ENCODE measurements around the gene AZIN2.
"Not testable (repeated sequence)": the region's sequence is repeated elsewhere in the genome, so short reads cannot be mapped to it uniquely, and the experiment has no call there.

AZIN2 gene

DNA sequence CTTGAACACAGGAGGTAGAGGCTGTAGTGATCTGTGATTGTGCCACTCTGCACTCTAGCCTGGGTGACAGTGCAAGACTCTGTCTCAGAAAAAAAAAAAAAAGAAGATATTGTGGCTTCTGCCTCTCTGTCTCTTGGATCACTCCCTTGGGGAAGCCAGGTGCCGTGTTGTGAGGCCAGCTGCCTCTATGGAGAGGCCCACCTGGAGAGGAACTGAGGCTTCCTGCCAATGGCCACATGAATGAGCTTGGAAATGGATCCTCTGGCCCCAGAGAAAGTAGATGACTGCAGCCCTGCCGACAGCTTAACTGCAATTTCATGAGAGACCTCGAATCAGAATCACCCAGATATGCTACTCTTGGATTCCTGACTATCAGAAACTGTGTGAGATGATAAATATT is 24.5 kb upstream of the AZIN2 start:
- no peak for DNase-seq (ENCODE audit: extremely low read depth in 1 of 2, low read depth in 1 of 2)

DNA sequence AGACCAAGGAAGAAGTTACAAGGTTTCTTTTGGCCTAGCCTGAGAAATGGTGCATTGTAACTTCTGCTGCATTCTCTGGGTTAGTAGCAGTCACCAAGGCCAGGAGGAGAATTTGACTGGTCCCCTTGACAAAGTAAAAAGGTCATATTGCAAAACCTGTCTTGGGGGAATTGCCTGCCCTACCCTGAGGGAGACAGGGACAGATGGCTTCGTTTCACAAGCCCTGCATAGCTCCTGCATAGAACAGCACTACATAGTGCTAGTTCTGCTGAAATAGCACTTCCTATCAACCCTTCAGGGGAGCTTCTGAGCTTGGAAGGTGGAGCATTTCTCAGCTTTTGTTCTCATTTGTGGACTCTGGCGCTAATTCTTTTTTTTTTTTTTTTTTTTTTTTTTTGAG is 23.9 kb upstream of the AZIN2 start:
- DNase-seq (ENCODE audit: extremely low read depth in 1 of 2, low read depth in 1 of 2), result no peak

DNA sequence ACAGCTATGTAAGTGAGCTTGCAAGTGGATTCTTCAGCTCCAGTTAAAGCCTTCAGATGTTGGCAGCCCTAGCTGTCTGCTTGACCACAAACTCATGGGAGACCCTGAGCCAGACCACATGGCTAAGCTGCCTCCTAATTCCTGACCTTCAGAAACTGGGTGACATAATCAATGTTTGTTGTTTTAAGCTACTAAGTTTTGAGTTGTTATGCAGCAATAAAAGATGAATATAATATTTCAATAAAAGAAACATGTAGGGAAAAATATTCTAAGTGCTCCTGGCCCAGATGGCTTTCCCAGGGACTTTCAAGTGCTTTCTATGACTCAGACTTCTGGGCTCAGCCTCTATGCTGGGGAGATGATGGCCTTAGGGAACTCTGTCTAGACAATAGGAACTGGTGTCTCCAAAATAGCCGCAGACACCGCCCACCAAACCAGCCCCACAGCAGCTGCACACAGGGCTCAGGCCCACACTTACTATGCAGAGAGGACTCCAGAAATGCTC is 20.3 kb upstream of the AZIN2 start:
- DNase-seq (ENCODE audit: extremely low read depth in 1 of 2, low read depth in 1 of 2), result no peak

DNA sequence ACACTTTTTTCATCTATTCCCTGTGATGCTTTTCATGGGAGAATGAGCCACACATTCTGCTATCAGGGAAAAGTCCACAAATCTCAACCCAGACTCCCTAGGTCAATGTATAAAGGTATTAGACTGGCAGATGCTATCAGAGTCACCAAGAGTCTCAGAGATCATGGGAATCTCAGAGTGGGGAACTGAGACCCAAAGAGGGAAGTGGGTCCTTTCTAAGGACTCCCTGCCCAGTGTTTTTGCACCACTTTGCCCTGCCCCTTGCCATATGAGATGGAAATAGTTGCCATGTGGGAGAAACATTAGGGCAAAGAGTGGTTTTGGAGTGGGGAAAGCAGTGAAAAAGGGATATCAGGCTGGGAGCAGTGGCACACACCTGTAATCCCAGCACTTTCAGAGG is 19.1 kb upstream of the AZIN2 start:
- no peak for DNase-seq (ENCODE audit: extremely low read depth in 1 of 2, low read depth in 1 of 2)

DNA sequence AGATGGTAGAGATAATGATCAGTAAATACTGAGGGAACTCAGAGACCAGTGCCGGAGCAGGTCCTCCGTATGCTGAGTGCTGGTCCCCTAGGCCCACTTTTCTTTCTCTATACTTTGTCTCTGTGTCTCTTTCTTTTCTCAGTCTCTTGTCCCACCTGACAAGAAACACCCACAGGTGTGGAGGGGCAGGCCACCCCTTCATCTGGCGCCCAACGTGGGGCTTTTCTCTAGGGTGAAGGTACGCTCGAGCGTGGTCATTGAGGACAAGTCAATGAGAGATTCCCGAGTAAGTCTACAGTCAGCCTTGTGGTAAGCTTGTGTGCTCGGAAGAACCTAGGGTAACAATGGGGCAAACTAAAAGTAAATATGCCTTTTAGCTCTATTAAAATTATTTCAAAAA is 16.7 kb upstream of the AZIN2 start:
- not testable (repeated sequence) for DNase-seq (ENCODE audit: extremely low read depth in 1 of 2, low read depth in 1 of 2)

DNA sequence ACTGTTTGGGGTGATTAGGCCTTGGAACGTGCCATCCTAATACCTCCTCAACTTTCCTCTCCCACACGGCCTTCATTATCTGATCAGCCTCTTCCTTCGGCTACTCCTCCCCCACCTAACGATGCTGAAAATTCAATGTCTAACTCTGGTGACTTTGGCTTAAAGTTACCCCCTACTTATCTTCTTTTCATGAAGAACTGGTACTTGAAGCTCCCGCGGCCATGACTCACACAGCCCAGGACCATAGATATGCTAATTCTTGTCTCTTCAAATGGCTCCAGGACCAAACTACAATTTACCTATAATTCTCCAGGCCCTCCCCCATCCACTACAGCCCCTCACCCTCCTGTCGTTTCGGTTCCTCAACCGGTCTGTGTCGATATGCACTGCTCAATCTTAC is 15.7 kb upstream of the AZIN2 start:
- no peak for DNase-seq (ENCODE audit: extremely low read depth in 1 of 2, low read depth in 1 of 2)

DNA sequence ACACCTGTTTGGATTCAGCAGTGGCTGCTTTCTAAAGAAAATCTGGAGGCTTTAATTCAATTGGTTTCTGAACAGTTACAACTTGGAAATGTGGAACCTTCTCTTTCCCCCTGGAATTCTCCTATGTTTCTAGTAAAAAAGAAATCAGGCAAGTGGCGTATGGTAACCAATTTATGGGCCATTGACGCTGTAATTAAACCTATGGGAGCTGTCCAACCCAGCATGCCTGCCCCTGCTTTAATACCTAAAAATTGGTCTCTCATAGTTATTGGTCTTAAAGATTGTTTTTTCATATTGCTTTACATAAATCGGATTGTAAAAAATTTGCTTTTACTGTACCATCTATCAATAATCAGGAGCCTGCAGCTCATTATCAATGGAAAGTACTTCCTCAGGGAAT is 14.5 kb upstream of the AZIN2 start:
- DNase-seq (ENCODE audit: extremely low read depth in 1 of 2, low read depth in 1 of 2), result not testable (repeated sequence)

DNA sequence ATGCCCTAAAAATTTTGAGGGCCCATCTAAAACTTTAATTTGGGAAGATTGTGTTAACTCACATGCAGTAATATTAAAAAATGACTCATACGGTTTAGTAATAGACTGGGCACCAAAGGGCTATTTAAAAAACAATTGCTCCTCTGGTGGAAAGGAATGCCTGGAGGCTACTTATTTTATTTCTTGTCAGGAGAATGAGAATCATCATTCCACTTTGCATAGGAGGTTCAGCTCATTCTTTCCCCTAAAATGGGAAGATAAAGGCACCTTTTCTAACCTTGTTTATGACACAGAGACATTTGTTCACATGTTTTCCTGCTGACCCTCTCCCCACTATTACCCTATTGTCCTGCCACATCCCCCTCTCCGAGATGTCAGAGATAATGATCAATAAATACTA is 12.8 kb upstream of the AZIN2 start:
- DNase-seq (ENCODE audit: extremely low read depth in 1 of 2, low read depth in 1 of 2), result not testable (repeated sequence)

DNA sequence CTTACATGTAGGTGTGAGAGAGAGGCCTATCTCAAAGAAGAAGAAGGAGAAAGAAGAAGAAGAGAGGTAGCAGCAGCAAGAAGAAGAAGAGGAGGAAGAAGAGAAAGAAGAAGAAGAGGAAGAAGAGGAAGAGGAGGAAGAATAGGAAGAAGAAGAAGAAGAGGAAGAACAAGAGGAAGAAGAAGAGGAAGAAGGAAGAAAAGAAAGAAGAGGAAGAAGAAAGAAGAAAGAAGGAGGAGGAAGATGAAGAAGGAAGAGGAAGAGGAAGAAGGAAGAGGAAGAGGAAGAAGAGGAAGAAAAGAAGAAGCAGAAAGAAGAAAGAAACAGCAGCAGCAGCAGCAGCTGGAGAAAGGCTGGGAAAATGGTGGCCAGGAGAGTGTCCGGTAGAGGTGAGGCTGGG is 10.3 kb upstream of the AZIN2 start:
- DNase-seq (ENCODE audit: extremely low read depth in 1 of 2, low read depth in 1 of 2), result no peak

DNA sequence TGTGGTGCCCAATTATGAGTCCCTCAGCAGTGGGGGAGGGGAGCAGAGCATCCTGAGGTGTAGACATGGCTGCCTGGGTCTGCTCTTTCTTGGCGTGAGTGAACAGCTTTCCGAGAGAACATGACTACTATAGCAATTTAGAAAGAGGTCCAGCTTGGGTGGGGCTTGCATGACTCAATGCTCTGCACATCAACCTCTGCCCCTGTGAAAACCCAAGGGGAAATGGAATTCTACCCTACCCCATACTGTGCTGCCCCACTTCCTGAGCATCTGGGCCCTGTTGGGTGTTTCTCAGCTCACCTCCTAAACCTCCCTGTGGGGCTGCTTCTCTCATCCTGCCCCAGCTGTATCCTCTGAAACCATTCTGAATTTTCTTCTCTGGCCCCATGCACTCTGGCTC is 8.2 kb upstream of the AZIN2 start:
- no peak for DNase-seq (ENCODE audit: extremely low read depth in 1 of 2, low read depth in 1 of 2)

DNA sequence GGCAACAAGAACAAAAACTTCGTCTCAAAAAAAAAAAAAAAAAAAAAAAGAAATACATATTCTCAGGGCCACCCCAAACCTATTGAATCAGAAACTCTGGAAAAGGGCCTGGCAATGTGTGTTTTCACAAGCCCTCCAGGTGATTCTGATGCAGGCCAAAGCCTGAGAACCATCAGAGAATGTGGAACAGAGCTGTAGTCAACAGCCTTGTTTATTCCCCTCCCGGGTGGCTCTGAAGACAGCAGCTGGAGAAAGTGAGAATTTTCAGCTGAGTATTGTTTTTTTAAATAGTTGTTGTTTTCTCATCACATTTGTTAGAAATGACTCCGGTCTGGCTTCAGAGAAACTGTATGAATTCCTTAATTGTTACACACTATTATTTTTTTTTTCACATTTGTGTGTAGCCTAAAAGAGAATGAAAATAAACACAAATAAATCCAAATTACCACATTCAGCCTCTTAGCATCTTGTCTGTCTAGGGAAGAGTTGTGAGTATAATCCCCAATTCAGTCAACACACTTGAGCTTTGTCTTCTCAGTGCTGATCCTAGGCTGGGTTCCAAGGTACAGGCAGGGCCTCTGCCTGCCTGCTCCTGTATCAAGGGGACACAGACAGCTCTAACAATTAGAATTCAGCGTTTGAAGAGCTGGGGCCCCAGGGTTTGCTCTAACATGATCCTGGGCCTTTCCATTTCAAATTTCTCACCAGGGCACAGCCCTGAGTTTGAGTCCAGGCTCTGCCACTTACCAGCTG is 6.6 kb upstream of the AZIN2 start:
- no peak for DNase-seq (ENCODE audit: extremely low read depth in 1 of 2, low read depth in 1 of 2)

DNA sequence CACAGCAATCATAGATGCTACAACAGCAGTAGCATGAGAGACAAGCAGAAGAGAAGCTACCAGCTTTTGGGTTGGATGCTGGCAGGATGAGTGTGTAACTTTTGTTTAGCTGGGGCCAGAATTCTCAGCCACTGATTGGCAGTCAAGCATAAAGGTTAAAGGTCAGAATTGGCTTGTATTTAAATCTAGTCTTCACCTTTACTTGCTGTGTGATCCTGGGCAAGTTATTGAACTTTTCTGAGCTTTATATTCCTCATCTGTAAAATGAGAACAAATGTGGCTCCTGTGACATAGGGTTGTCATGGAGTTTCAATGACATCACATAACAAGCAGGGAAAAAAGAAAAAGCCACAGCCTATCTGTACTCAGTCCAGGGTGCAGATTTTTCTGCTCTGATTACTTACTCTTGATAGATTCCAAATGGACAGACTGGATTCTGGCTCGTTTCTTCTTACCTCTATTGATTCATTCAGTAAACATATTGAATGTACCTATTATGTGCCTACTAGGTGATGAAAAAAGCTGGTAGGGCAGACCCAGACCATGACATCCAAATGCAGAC is 2.8 kb upstream of the AZIN2 start:
- no peak for DNase-seq (ENCODE audit: extremely low read depth in 1 of 2, low read depth in 1 of 2)

DNA sequence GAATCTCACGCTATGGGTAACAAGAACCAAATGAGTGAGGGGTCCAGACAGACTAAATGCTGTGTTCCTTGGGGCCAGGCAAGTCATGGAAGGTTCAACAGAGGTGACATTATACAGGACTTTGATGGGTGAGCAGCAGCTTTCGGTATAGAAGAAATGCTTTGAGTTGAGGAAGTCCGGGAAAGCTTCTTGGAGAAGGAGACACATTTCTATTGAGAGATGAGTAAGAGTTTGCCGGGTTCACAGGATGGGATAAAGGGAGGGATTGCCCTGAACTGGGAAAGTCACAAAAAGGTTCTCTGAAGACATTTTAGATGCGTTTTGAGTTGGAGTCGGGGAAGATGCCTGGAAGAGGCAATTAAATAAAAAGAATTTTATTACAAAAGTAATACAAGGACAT is 580 bp upstream of the AZIN2 start:
- no peak for DNase-seq (ENCODE audit: extremely low read depth in 1 of 2, low read depth in 1 of 2)

DNA sequence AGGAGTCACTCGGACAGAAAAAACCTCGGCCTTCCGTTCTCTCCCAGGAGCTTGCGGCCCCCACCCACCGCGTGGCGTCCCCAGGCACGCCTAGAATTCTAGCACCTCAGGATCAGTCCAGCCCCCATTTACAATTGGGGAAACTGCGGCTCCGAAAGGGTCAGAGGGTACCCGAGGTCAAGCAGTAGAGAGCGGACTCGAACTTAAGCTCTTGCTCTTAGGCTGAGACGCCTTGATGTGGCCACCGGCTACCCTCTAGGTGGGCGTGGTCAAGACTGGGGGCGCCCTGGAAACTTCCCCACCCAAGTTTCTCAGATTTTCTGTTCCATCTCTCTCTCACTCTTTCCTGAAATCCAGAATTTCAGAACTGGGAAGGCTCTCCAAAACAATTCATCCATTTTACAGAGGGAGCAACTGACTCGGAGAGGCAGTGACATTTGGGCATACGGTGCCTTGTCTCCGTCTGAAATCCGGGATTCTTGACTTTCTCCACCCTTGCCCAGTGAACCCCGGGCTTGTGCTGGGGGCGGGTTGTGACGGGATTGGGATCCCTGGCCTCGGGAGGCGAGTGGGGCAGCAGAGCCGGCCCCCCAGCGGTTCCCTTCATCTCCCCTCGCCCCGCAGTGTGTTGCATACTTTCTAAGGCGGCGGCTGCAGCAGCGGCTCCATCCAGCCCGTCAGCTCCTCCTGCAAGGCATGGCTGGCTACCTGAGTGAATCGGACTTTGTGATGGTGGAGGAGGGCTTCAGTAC is 777 bp downstream of the AZIN2 start:
- no peak for DNase-seq (ENCODE audit: extremely low read depth in 1 of 2, low read depth in 1 of 2)

DNA sequence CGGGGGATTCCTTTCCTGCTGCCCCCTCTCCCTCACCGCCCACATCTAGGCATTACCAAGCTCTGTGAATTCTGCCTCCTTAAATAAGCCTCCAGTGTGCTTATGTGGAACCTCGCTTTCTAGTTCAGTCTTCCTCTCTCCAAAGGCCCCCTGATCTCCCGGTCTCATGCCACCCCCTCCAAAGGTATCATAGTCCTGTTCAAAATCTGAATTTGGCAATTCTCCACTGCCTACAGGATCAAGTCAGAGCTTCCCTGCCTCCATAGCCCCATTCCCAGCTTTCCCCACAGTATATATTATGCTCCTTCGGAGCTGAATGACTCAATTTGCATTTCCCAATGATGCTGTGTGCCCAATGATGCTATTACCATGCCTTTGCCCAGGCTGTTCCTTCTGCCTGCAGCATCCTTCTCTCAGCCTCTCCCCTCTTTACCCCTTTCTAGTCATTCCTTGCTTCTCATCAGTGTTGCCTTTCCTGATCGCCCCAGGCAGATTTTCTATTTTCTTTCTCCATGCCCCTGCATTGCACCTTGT is 1.7 kb downstream of the AZIN2 start:
- DNase-seq (ENCODE audit: extremely low read depth in 1 of 2, low read depth in 1 of 2), result no peak

DNA sequence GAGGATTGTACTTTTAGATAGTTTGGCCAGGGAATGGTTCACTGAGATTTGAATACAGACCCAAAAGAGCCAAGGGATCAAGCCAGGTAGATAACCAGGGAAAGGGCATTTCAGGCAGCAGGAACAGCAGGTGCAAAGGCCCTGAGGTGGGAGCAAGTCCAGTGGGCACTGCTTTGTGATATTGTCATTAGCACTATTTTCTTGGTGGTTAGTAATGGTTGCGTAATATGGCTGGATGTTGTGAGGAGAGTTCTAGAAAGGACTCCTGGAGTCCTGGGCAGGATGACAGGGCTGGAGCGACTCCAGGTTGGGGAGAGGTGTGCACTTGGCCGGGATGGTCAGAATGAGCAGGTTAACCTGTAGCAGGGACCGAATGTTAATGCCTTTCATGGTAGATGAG is 4.4 kb downstream of the AZIN2 start:
- DNase-seq (ENCODE audit: extremely low read depth in 1 of 2, low read depth in 1 of 2), result no peak

DNA sequence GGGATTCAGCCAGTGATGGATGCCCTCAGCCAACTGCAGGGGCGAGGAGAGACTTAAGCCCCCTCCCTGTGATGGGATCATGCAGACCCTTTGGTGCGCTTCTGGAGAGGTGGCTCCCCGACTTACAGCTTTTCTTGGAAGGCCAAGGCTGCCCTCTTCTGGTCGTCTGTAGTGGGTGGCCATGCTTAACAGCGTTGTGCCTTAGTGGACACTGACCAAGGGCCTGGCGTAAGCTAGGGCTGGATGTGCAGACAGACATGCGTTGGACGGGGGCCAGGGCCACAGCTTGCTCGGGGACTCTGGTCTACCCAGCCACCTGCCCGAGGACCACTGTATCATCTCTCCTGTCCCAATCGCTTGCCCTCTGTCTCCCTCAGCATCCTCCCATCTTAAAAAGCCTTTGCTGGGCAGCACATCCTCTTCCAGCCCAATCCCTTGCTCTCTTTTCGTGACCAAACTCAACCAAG is 5.5 kb downstream of the AZIN2 start:
- DNase-seq (ENCODE audit: extremely low read depth in 1 of 2, low read depth in 1 of 2), result no peak

DNA sequence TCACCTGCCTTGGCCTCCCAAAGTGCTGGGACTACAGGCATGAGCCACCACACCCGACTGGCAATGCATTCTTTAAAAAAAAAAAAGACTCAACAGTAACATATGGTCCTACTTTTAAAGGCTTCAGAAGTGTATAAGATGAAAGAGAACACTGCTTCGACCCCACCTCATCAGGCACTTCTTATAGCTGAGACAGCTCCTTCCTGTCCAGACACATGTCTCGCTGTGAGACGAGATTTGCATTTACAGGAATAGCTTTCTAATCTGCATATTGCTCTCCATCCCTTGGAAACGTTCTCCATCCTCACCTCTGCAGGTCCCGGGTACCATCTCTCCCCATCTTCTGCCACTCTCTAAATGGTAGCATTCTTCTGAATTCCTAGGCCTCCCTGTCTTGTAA is 6.7 kb downstream of the AZIN2 start:
- no peak for DNase-seq (ENCODE audit: extremely low read depth in 1 of 2, low read depth in 1 of 2)

DNA sequence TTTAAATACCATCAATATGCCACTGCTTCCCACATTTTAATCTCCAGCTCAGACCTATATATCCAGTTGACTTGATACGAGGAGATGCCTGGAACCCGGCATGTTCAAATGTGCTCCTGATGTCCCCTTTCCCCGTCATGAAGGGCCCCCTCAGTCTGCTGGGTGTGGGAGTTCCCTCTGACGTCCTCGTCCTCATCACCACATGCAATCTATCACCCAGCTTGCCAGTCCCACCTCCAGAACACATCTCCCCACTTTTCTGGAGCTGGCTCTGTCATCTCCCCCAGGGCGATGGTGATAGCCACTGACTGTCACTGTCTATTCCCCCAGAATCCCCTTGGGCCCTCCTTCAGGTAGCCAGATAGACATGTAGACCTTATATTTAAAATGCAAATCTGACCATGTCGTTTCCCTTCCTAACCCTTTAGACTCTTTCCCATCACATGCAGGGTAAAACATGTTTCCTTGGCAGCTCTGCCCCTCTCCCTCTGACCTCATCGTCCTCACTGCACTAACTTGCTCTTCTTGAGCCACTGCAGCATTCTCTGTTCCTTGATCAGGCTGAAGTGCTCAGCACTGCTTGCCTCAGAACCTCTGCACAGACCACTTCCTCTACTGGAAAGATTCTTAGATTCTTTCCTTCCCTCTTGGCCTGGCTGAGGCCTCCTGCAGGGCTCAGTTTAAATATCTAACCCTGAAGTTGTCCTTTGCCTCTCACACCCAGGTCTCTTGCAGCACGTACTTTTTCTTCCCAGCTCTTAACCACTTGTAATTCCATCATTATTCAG is 7.4 kb downstream of the AZIN2 start:
- no peak for DNase-seq (ENCODE audit: extremely low read depth in 1 of 2, low read depth in 1 of 2)

DNA sequence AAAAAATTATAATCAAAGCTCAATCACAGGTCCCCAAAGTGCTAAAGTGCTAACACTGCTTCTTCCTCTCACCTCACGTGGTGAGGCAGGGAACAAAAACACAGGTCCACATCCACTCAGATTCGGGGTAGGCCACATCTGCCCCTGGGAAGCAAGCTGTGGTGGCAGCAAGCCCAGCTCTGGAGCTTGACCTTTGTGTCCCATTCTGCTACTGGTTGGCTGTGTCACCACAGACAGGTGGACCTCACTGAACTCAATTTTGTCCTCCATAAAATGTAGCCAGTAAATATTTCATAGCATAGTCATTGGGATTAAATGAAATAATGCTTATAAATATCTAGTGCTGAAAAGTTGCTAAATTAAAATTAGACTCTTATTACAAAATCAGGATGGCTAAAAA is 8.5 kb downstream of the AZIN2 start:
- no peak for DNase-seq (ENCODE audit: extremely low read depth in 1 of 2, low read depth in 1 of 2)

DNA sequence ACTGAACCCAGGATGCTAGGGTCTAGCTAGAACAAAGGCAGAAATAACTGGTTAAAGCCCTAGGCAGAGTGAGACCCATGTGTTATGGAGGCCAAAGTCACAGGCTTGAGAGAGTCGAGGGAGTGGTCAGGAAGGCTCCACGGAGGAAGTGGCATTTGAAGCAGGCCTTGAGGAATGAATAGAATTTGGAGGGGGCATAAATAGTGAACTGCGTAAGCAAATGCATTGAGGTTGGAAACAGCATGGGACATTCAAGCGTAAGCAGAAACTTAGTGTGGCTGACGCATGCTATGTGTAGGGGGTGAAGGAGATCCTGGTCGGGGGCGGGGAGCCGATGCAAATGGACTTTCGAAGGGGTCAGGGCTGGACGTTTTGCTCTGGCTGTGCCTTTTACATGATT is 11.5 kb downstream of the AZIN2 start:
- no peak for DNase-seq (ENCODE audit: extremely low read depth in 1 of 2, low read depth in 1 of 2)
